HUES64 (cell line): ENCODE data around the gene PLEKHA1.

Source experiments
- H3K27ac ChIP-seq: 2 replicates; pipeline ENCODE4 v1.7.0; 2013; ENCODE audit warnings: low read depth, low read length, inconsistent platforms
- H3K27me3 ChIP-seq: 2 replicates; pipeline ENCODE4 v1.6.1; 2013; ENCODE audit warnings: mild to moderate bottlenecking, low read length; ENCODE audit not compliant: insufficient read depth
- H3K36me3 ChIP-seq: 2 replicates; pipeline ENCODE4 v1.6.1; 2013; ENCODE audit warnings: mild to moderate bottlenecking, low read length; ENCODE audit not compliant: insufficient read depth
- H3K4me1 ChIP-seq: 2 replicates; pipeline ENCODE4 v1.6.1; 2013; ENCODE audit warnings: mild to moderate bottlenecking, low read length, moderate library complexity; ENCODE audit not compliant: insufficient read depth
- H3K4me3 ChIP-seq: 2 replicates; pipeline ENCODE4 v1.5.1; 2013; ENCODE audit warnings: mild to moderate bottlenecking, low read length, moderate library complexity
- H3K9ac ChIP-seq: 2 replicates; pipeline ENCODE4 v1.6.1; 2013; ENCODE audit warnings: mild to moderate bottlenecking, low read depth, low read length
- H3K9me3 ChIP-seq: 2 replicates; pipeline ENCODE4 v1.6.1; 2013; ENCODE audit warnings: low read depth, low read length; ENCODE audit not compliant: insufficient read depth
- WGBS: fragments of 150-250, 120-280 bp; methylation state at CpG from one replicate; pipeline ENCODE4 v1.1.7; 2013; ENCODE audit warnings: missing lambda C conversion rate; 5-methylcytosine and 5-hydroxymethylcytosine counted together

Gene PLEKHA1

GRCh38 chr10:122347170-122347841, 27.2 kb upstream of the PLEKHA1 start:
- Histone ChIP-seq H3K36me3 (no peaks in the 10 kb centered on the region), H3K4me3 (no peak overlapping the region), H3K27ac (no peak overlapping the region), H3K9me3 (peaks cover 18% of the 10 kb centered on the region; the same call in 1 of the 2 replicates), H3K4me1 (peaks cover 10% of the 10 kb centered on the region; the same call in 1 of the 2 replicates), H3K9ac (no peak overlapping the region), H3K27me3 (no peaks in the 10 kb centered on the region)
- 93% methylated on average over 8 of the region's 8 CpGs for WGBS

- 92% methylated on average over 4 of the region's 4 CpGs for WGBS
- H3K27ac ChIP-seq, result no peak overlapping the region
- H3K4me1 ChIP-seq, result 0 out of 2 replicates have a peak, but pooled peaks cover 1% of the 10 kb centered on the region
Measured at GRCh38 chr10:122348512-122348911, 26.0 kb upstream of the PLEKHA1 start.

GRCh38 chr10:122348935-122349361, 25.6 kb upstream of the PLEKHA1 start:
- no peaks in the 10 kb centered on the region for H3K27me3 ChIP-seq
- no peak overlapping the region for H3K27ac ChIP-seq
- H3K9ac ChIP-seq, result no peak overlapping the region
- H3K4me3 ChIP-seq, result no peak overlapping the region
- no peaks in the 10 kb centered on the region for H3K4me1 ChIP-seq
- peaks cover 18% of the 10 kb centered on the region; the same call in 1 of the 2 replicates for H3K9me3 ChIP-seq
- 88% methylated on average over 7 of the region's 7 CpGs for WGBS
- no peaks in the 10 kb centered on the region for H3K36me3 ChIP-seq

More at GRCh38 chr10:122348512-122348911, 26.0 kb upstream of the PLEKHA1 start:
- Histone ChIP-seq H3K36me3 (no peaks in the 10 kb centered on the region), H3K4me3 (no peak overlapping the region), H3K9ac (no peak overlapping the region), H3K9me3 (peaks cover 18% of the 10 kb centered on the region; the same call in 1 of the 2 replicates), H3K27me3 (no peaks in the 10 kb centered on the region)

GRCh38 chr10:122349758-122350369, 24.6 kb upstream of the PLEKHA1 start:
- H3K9me3 ChIP-seq, result peaks cover 18% of the 10 kb centered on the region; the same call in 1 of the 2 replicates
- H3K27ac ChIP-seq, result no peak overlapping the region
- no peak overlapping the region for H3K9ac ChIP-seq
- no peak overlapping the region for H3K4me3 ChIP-seq
- 84% methylated on average over 3 of the region's 3 CpGs for WGBS
- no peaks in the 10 kb centered on the region for H3K4me1 ChIP-seq
- no peaks in the 10 kb centered on the region for H3K27me3 ChIP-seq
- H3K36me3 ChIP-seq, result no peaks in the 10 kb centered on the region

GRCh38 chr10:122350893-122351292, 23.6 kb upstream of the PLEKHA1 start:
- 90% methylated on average over 12 of the region's 12 CpGs for WGBS
- no peaks in the 10 kb centered on the region for H3K4me1 ChIP-seq
- H3K36me3 ChIP-seq, result no peaks in the 10 kb centered on the region
- H3K9ac ChIP-seq, result no peak overlapping the region
- peaks cover 16% of the 10 kb centered on the region; the same call in 1 of the 2 replicates for H3K9me3 ChIP-seq
- no peak overlapping the region for H3K4me3 ChIP-seq
- no peak overlapping the region for H3K27ac ChIP-seq
- no peaks in the 10 kb centered on the region for H3K27me3 ChIP-seq

- H3K4me3 ChIP-seq, result no peak overlapping the region
- no peak overlapping the region for H3K27ac ChIP-seq
- H3K9me3 ChIP-seq, result no peaks in the 10 kb centered on the region
- WGBS, result 80% methylated on average over 8 of the region's 8 CpGs
- H3K9ac ChIP-seq, result no peak overlapping the region
- no peaks in the 10 kb centered on the region for H3K36me3 ChIP-seq
- no peaks in the 10 kb centered on the region for H3K27me3 ChIP-seq
- no peaks in the 10 kb centered on the region for H3K4me1 ChIP-seq
Measured at GRCh38 chr10:122352817-122353525, 21.5 kb upstream of the PLEKHA1 start.

- Histone ChIP-seq H3K4me1 (no peaks in the 10 kb centered on the region), H3K9ac (no peak overlapping the region), H3K4me3 (no peak overlapping the region), H3K36me3 (no peaks in the 10 kb centered on the region), H3K9me3 (no peaks in the 10 kb centered on the region), H3K27me3 (no peaks in the 10 kb centered on the region), H3K27ac (no peak overlapping the region)
- WGBS, result 100% methylated on average over 2 of the region's 2 CpGs
Measured at GRCh38 chr10:122354383-122354782, 20.1 kb upstream of the PLEKHA1 start.

- no peaks in the 10 kb centered on the region for H3K4me1 ChIP-seq
- no peak overlapping the region for H3K27ac ChIP-seq
- H3K36me3 ChIP-seq, result no peaks in the 10 kb centered on the region
- no peaks in the 10 kb centered on the region for H3K9me3 ChIP-seq
- no peak overlapping the region for H3K4me3 ChIP-seq
- H3K27me3 ChIP-seq, result no peaks in the 10 kb centered on the region
- no peak overlapping the region for H3K9ac ChIP-seq
- WGBS, result 92% methylated on average over 4 of the region's 4 CpGs
Measured at GRCh38 chr10:122357685-122358084, 16.8 kb upstream of the PLEKHA1 start.

- Histone ChIP-seq H3K36me3 (no peaks in the 10 kb centered on the region), H3K4me1 (no peaks in the 10 kb centered on the region), H3K27ac (no peak overlapping the region), H3K9ac (no peak overlapping the region), H3K27me3 (no peaks in the 10 kb centered on the region), H3K4me3 (no peak overlapping the region), H3K9me3 (no peaks in the 10 kb centered on the region)
- WGBS, result 91% methylated on average over 2 of the region's 2 CpGs
Measured at GRCh38 chr10:122359621-122360020, 14.9 kb upstream of the PLEKHA1 start.

- Histone ChIP-seq H3K36me3 (no peaks in the 10 kb centered on the region), H3K27me3 (no peaks in the 10 kb centered on the region), H3K9ac (no peak overlapping the region), H3K4me1 (no peaks in the 10 kb centered on the region), H3K27ac (no peak overlapping the region), H3K4me3 (no peak overlapping the region), H3K9me3 (no peaks in the 10 kb centered on the region)
- WGBS, result 92% methylated on average over 1 of the region's 1 CpG
Measured at GRCh38 chr10:122361046-122361445, 13.5 kb upstream of the PLEKHA1 start.

- Histone ChIP-seq H3K4me3 (no peak overlapping the region), H3K4me1 (no peaks in the 10 kb centered on the region), H3K27me3 (no peaks in the 10 kb centered on the region), H3K9me3 (no peaks in the 10 kb centered on the region), H3K9ac (no peak overlapping the region), H3K36me3 (no peaks in the 10 kb centered on the region), H3K27ac (no peak overlapping the region)
- WGBS, result 91% methylated on average over 4 of the region's 4 CpGs
Measured at GRCh38 chr10:122362031-122362592, 12.4 kb upstream of the PLEKHA1 start.
